Gastroesophageal sphincter (tissue), 4 donors: ENCODE measurements around the gene UBIAD1. TPM values are rescaled to one million over a fixed set of nuclear protein-coding genes. Genes with fewer than 3 reads are reported as not detected.

Experiments used
- ATAC-seq: fragments of 150-250 bp; one replicate; pipeline ENCODE4 v1.9.1; 2016; ENCODE audit warnings: mild to moderate bottlenecking, moderate library complexity
- H3K27ac ChIP-seq, 4 donors: fragments of 200-600 bp; sonication (generic) in 3 of 4; 1 replicate in 3 of 4; 2 replicates in 1 of 4; pipeline ENCODE4 v1.5.1; 2016 to 2019
- H3K27me3 ChIP-seq: fragments of 200-600 bp; sonication (generic); one replicate; pipeline ENCODE4 v1.5.1; 2019
- H3K36me3 ChIP-seq, 2 donors: fragments of 200-600 bp; sonication (generic); one replicate each; pipeline ENCODE4 v1.5.1; 2019; ENCODE audit warnings: control low read depth in 1 of 2
- H3K4me1 ChIP-seq, 3 donors: fragments of 200-600 bp; sonication (generic); 1 replicate in 2 of 3; 2 replicates in 1 of 3; pipeline ENCODE4 v1.5.1; 2016 to 2019; ENCODE audit warnings: control low read depth in 2 of 3
- H3K4me3 ChIP-seq, 2 donors: fragments of 200-600 bp; sonication (generic); one replicate each; pipeline ENCODE4 v1.5.1; 2019; ENCODE audit warnings: mild to moderate bottlenecking in 1 of 2, moderate library complexity in 1 of 2
- H3K9me3 ChIP-seq, 3 donors: fragments of 200-600 bp; sonication (generic); one replicate each; pipeline ENCODE4 v1.5.1; 2017 to 2019; ENCODE audit warnings: control low read depth in 2 of 3
- CTCF ChIP-seq, 4 experiments: fragments of 200-600 bp in 2 of 4; fragments of 450-650 bp in 2 of 4; sonication (generic) in 1 of 4; IDR thresholded peaks; one replicate each; pipeline ENCODE4 v1.5.1; 2017 to 2019; ENCODE audit warnings: antibody characterized with exemption in 4 of 4, mild to moderate bottlenecking in 2 of 4, moderate library complexity in 2 of 4
- EP300 ChIP-seq: sonication (generic); formaldehyde crosslinking; IDR thresholded peaks from one replicate; pipeline ENCODE4 v1.6.1; 2017; ENCODE audit warnings: antibody characterized with exemption, mild to moderate bottlenecking
- POLR2A ChIP-seq, 2 donors: fragments of 450-650 bp; IDR thresholded peaks; one replicate each; pipeline ENCODE4 v1.6.1; 2017; ENCODE audit warnings: antibody characterized with exemption in 2 of 2, mild to moderate bottlenecking in 2 of 2, moderate library complexity in 1 of 2
- POLR2AphosphoS5 ChIP-seq: sonication (generic); formaldehyde crosslinking; IDR thresholded peaks from one replicate; pipeline ENCODE4 v1.6.1; 2017; ENCODE audit warnings: antibody characterized with exemption
- WGBS, 2 donors: methylation state at CpG; one replicate each; pipeline ENCODE4 v1.1.5; 2018; ENCODE audit warnings: low coverage in 1 of 2; 5-methylcytosine and 5-hydroxymethylcytosine counted together
- total RNA-seq, 4 donors: library from RNA; depleted of rRNA; stranded (reverse); fragments of >200 nt; gene quantifications; one replicate each; pipeline ENCODE4 v1.1.0, GENCODE V29; 2016

UBIAD1 gene
- total RNA-seq, 4 donors from 2014 or later = 11.7 to 16.3 (median 14.0) TPM

DNA sequence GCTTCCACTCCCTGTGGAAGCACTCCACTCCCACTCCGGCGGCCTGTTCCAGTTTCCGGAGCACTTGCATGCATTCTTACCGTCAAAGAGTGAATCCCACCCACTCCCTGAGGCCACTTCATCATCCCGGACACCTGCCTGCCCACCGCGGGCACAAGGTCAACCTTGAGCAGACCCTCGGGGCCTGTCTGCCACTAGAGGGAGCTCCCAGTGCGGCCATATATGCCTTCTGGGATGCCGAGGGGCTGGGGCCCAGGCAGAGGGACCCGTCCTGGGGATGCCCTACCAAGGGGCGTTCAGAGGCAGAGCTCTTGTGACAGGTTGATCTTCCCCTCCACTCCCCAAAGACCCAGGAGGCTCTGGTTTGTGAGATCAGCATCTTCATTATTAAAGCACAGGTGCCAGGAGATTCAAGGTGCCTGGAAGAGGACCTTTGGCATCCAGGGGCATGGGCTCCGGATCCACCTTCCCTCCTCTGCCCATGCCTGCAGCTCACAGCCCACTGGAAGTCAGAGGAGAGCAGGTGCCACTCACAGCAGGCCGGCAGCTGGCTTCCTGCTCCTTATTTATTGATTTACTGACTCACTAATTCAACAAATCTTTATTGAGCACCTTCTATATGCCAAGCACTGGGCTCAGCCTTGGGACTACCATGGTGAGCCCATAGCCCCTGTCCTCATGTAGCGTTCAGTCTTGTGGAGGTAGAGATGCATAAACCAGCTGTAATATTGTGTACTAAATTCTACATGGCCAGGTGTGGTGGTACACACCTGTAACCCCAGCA is 47.3 kb downstream of the UBIAD1 start:
- ATAC-seq = no peak
- Histone ChIP-seq H3K27ac (no peak overlapping the region), H3K4me3 (no peak overlapping the region), H3K9me3 (no peaks in the 10 kb centered on the region), H3K27me3 (peaks cover 58% of the 10 kb centered on the region), H3K36me3 (no peaks in the 10 kb centered on the region), H3K4me1 (no peaks in the 10 kb centered on the region)
- 21% methylated on average over 6 of the region's 15 CpGs; no CpG with 5 or more reads in 1 of the 2 donors for WGBS, 2 donors
- TF ChIP-seq POLR2AphosphoS5 = no peak
- no peak for TF ChIP-seq POLR2A (IDR thresholded peaks at IDR 0.05)
- TF ChIP-seq CTCF (IDR thresholded peaks at IDR 0.05) = peak in 1 of 4 experiments; percentile 21
- no peak for TF ChIP-seq EP300

- 54 to 70% methylated on average over 2 to 6 of the region's 10 CpGs for WGBS, 2 donors
- Histone ChIP-seq H3K27ac (no peak overlapping the region), H3K4me3 (no peak overlapping the region), H3K27me3 (peaks cover 62% of the 10 kb centered on the region), H3K9me3 (no peaks in the 10 kb centered on the region), H3K4me1 (no peaks in the 10 kb centered on the region), H3K36me3 (no peaks in the 10 kb centered on the region)
- no peak for ATAC-seq
- no peak for TF ChIP-seq CTCF (IDR thresholded peaks at IDR 0.05)
- TF ChIP-seq POLR2A (IDR thresholded peaks at IDR 0.05) = no peak
- no peak for TF ChIP-seq POLR2AphosphoS5
- TF ChIP-seq EP300 = no peak
These were observed 48.9 kb downstream of the UBIAD1 start for GRCh38 chr1:11321656-11322491.

DNA sequence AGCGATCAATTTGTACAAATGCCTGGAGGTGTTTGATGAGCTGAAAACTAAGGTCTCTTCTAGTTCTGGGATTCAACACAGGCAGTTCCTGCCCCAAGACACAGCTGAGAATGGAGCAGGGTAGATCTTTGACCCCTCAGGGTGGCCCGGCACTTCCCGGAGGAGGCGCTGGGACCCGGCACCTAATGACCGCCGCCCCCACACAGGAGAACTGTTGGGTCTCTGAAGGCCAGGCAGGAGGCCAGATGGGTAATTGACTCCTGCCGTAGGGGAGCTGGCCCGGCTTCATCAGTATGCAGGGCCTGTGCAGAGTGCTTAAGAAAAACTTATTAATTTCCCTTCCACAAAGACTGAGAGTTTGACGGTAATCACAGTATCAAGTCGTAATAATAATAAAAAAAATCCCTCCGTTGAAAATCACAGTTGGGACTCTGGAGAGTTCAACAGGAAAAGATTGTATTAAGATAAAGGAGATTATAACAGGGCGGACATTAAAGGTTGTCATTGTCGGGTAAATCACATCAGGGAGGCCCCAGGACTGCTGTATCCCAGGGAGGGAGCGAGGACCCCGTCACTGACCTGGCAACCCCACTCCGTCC is 51.7 kb downstream of the UBIAD1 start:
- ATAC-seq = no peak
- no peak overlapping the region for H3K27ac ChIP-seq
- no peaks in the 10 kb centered on the region for H3K4me1 ChIP-seq
- peaks cover 62% of the 10 kb centered on the region for H3K27me3 ChIP-seq
- WGBS, 2 donors = 49 to 66% methylated on average over 10 of the region's 17 CpGs
- no peak overlapping the region for H3K4me3 ChIP-seq
- no peak for TF ChIP-seq CTCF (IDR thresholded peaks at IDR 0.05)
- no peak for TF ChIP-seq POLR2A (IDR thresholded peaks at IDR 0.05)
- no peak for TF ChIP-seq EP300
- TF ChIP-seq POLR2AphosphoS5 = no peak
- no peaks in the 10 kb centered on the region for H3K9me3 ChIP-seq
- no peaks in the 10 kb centered on the region for H3K36me3 ChIP-seq

- H3K4me3 ChIP-seq = no peak overlapping the region
- ATAC-seq = no peak
- TF ChIP-seq CTCF (IDR thresholded peaks at IDR 0.05) (no peak), EP300 (no peak), POLR2AphosphoS5 (no peak), POLR2A (IDR thresholded peaks at IDR 0.05) (no peak)
- H3K9me3 ChIP-seq = no peaks in the 10 kb centered on the region
- H3K4me1 ChIP-seq = no peaks in the 10 kb centered on the region
- 70 to 71% methylated on average over 2 to 4 of the region's 4 CpGs for WGBS, 2 donors
- no peaks in the 10 kb centered on the region for H3K36me3 ChIP-seq
- H3K27me3 ChIP-seq = peaks cover 59% of the 10 kb centered on the region
- no peak overlapping the region for H3K27ac ChIP-seq
These were observed 53.1 kb downstream of the UBIAD1 start for GRCh38 chr1:11326070-11326469.
